Measurements from ENCODE around the gene ERC2.

ERC2 gene

GRCh38 chr3:55805169-55805568 is 663.1 kb downstream of the ERC2 start:
- Mint-ChIP-seq H3K36me3 (ENCODE audit: low read depth) (no peaks in the 10 kb centered on the region), H3K4me3 (no peak overlapping the region), H3K27me3 (ENCODE audit: low read depth) (peaks cover 2% of the 10 kb centered on the region), H3K4me1 (ENCODE audit: low read depth) (no peaks in the 10 kb centered on the region), H3K9me3 (no peaks in the 10 kb centered on the region), H3K27ac (no peak overlapping the region)
- no peak for DNase-seq (ENCODE audit: low spot score)

GRCh38 chr3:55804170-55805095 is 663.8 kb downstream of the ERC2 start:
- Mint-ChIP-seq H3K27ac (no peak overlapping the region), H3K4me1 (ENCODE audit: low read depth) (no peaks in the 10 kb centered on the region), H3K27me3 (ENCODE audit: low read depth) (no peaks in the 10 kb centered on the region), H3K4me3 (no peak overlapping the region), H3K36me3 (ENCODE audit: low read depth) (no peaks in the 10 kb centered on the region), H3K9me3 (no peaks in the 10 kb centered on the region)
- DNase-seq (ENCODE audit: low spot score) = no peak

- Mint-ChIP-seq H3K27me3 (ENCODE audit: low read depth) (no peaks in the 10 kb centered on the region), H3K36me3 (ENCODE audit: low read depth) (no peaks in the 10 kb centered on the region), H3K4me3 (no peak overlapping the region), H3K9me3 (no peaks in the 10 kb centered on the region), H3K27ac (no peak overlapping the region), H3K4me1 (ENCODE audit: low read depth) (no peaks in the 10 kb centered on the region)
- no peak for DNase-seq (ENCODE audit: low spot score)
Measured at GRCh38 chr3:55802816-55803215, 665.5 kb downstream of the ERC2 start.

- no peaks in the 10 kb centered on the region for H3K9me3 Mint-ChIP-seq
- no peaks in the 10 kb centered on the region for H3K27me3 Mint-ChIP-seq (ENCODE audit: low read depth)
- no peak overlapping the region for H3K27ac Mint-ChIP-seq
- H3K4me3 Mint-ChIP-seq = no peak overlapping the region
- no peak for DNase-seq (ENCODE audit: low spot score)
- H3K4me1 Mint-ChIP-seq (ENCODE audit: low read depth) = no peaks in the 10 kb centered on the region
- no peaks in the 10 kb centered on the region for H3K36me3 Mint-ChIP-seq (ENCODE audit: low read depth)
Measured at GRCh38 chr3:55801676-55802075, 666.6 kb downstream of the ERC2 start.

- no peak overlapping the region for H3K27ac Mint-ChIP-seq
- DNase-seq (ENCODE audit: low spot score) = no peak
- H3K27me3 Mint-ChIP-seq (ENCODE audit: low read depth) = no peaks in the 10 kb centered on the region
- no peaks in the 10 kb centered on the region for H3K9me3 Mint-ChIP-seq
- no peak overlapping the region for H3K4me3 Mint-ChIP-seq
- H3K4me1 Mint-ChIP-seq (ENCODE audit: low read depth) = no peaks in the 10 kb centered on the region
- no peaks in the 10 kb centered on the region for H3K36me3 Mint-ChIP-seq (ENCODE audit: low read depth)
Measured at GRCh38 chr3:55801068-55801467, 667.2 kb downstream of the ERC2 start.

- DNase-seq (ENCODE audit: low spot score) = no peak
- Mint-ChIP-seq H3K27ac (no peak overlapping the region), H3K9me3 (no peaks in the 10 kb centered on the region), H3K4me1 (ENCODE audit: low read depth) (no peaks in the 10 kb centered on the region), H3K36me3 (ENCODE audit: low read depth) (no peaks in the 10 kb centered on the region), H3K4me3 (no peak overlapping the region), H3K27me3 (ENCODE audit: low read depth) (no peaks in the 10 kb centered on the region)
Measured at GRCh38 chr3:55797775-55798174, 670.5 kb downstream of the ERC2 start.

- Mint-ChIP-seq H3K9me3 (no peaks in the 10 kb centered on the region), H3K27me3 (ENCODE audit: low read depth) (no peaks in the 10 kb centered on the region), H3K27ac (no peak overlapping the region), H3K4me1 (ENCODE audit: low read depth) (no peaks in the 10 kb centered on the region), H3K36me3 (ENCODE audit: low read depth) (no peaks in the 10 kb centered on the region), H3K4me3 (no peak overlapping the region)
- DNase-seq (ENCODE audit: low spot score) = no peak
Measured at GRCh38 chr3:55797084-55797483, 671.2 kb downstream of the ERC2 start.

GRCh38 chr3:55796533-55796932 is 671.7 kb downstream of the ERC2 start:
- H3K4me3 Mint-ChIP-seq = no peak overlapping the region
- H3K4me1 Mint-ChIP-seq (ENCODE audit: low read depth) = no peaks in the 10 kb centered on the region
- DNase-seq (ENCODE audit: low spot score) = no peak
- no peaks in the 10 kb centered on the region for H3K27me3 Mint-ChIP-seq (ENCODE audit: low read depth)
- no peaks in the 10 kb centered on the region for H3K9me3 Mint-ChIP-seq
- no peak overlapping the region for H3K27ac Mint-ChIP-seq
- no peaks in the 10 kb centered on the region for H3K36me3 Mint-ChIP-seq (ENCODE audit: low read depth)

GRCh38 chr3:55795746-55796145 is 672.5 kb downstream of the ERC2 start:
- Mint-ChIP-seq H3K27me3 (ENCODE audit: low read depth) (no peaks in the 10 kb centered on the region), H3K4me3 (no peak overlapping the region), H3K27ac (no peak overlapping the region), H3K4me1 (ENCODE audit: low read depth) (no peaks in the 10 kb centered on the region), H3K9me3 (no peaks in the 10 kb centered on the region), H3K36me3 (ENCODE audit: low read depth) (no peaks in the 10 kb centered on the region)
- DNase-seq (ENCODE audit: low spot score) = no peak

- Mint-ChIP-seq H3K4me3 (no peak overlapping the region), H3K27me3 (ENCODE audit: low read depth) (no peaks in the 10 kb centered on the region)
Measured at GRCh38 chr3:55795296-55795695, 673.0 kb downstream of the ERC2 start.

GRCh38 chr3:55792742-55793141 is 675.5 kb downstream of the ERC2 start:
- Mint-ChIP-seq H3K9me3 (no peaks in the 10 kb centered on the region), H3K36me3 (ENCODE audit: low read depth) (no peaks in the 10 kb centered on the region), H3K4me3 (no peak overlapping the region), H3K27me3 (ENCODE audit: low read depth) (no peaks in the 10 kb centered on the region), H3K27ac (no peak overlapping the region), H3K4me1 (ENCODE audit: low read depth) (no peaks in the 10 kb centered on the region)
- DNase-seq (ENCODE audit: low spot score) = no peak

More at GRCh38 chr3:55795296-55795695, 673.0 kb downstream of the ERC2 start:
- Mint-ChIP-seq H3K27ac (no peak overlapping the region), H3K36me3 (ENCODE audit: low read depth) (no peaks in the 10 kb centered on the region), H3K9me3 (no peaks in the 10 kb centered on the region), H3K4me1 (ENCODE audit: low read depth) (no peaks in the 10 kb centered on the region)
- DNase-seq (ENCODE audit: low spot score) = no peak

- Mint-ChIP-seq H3K9me3 (no peaks in the 10 kb centered on the region), H3K36me3 (ENCODE audit: low read depth) (no peaks in the 10 kb centered on the region), H3K27me3 (ENCODE audit: low read depth) (no peaks in the 10 kb centered on the region), H3K27ac (no peak overlapping the region), H3K4me1 (ENCODE audit: low read depth) (no peaks in the 10 kb centered on the region), H3K4me3 (no peak overlapping the region)
- no peak for DNase-seq (ENCODE audit: low spot score)
Measured at GRCh38 chr3:55792009-55792408, 676.3 kb downstream of the ERC2 start.

- H3K9me3 Mint-ChIP-seq = no peaks in the 10 kb centered on the region
Measured at GRCh38 chr3:55790596-55791350, 677.5 kb downstream of the ERC2 start.

GRCh38 chr3:55789516-55789915 is 678.8 kb downstream of the ERC2 start:
- Mint-ChIP-seq H3K36me3 (ENCODE audit: low read depth) (no peaks in the 10 kb centered on the region), H3K27me3 (ENCODE audit: low read depth) (no peaks in the 10 kb centered on the region), H3K4me1 (ENCODE audit: low read depth) (no peaks in the 10 kb centered on the region), H3K4me3 (no peak overlapping the region), H3K9me3 (no peaks in the 10 kb centered on the region), H3K27ac (no peak overlapping the region)
- no peak for DNase-seq (ENCODE audit: low spot score)

More at GRCh38 chr3:55790596-55791350, 677.5 kb downstream of the ERC2 start:
- Mint-ChIP-seq H3K4me1 (ENCODE audit: low read depth) (no peaks in the 10 kb centered on the region), H3K4me3 (no peak overlapping the region), H3K27ac (no peak overlapping the region), H3K27me3 (ENCODE audit: low read depth) (no peaks in the 10 kb centered on the region), H3K36me3 (ENCODE audit: low read depth) (no peaks in the 10 kb centered on the region)
- no peak for DNase-seq (ENCODE audit: low spot score)

Measured in T-helper 2 cell treated with Interferon-gamma antibody and Interleukin-4, amounts not matched to agents 5 μg/mL and 100 μg/mL, for 36 hours (primary cell).